CD14-positive monocyte (primary cell): Measurements from ENCODE around the gene TM9SF3. TPM values are rescaled to one million over a fixed set of nuclear protein-coding genes. Genes with fewer than 3 reads are reported as not detected.

Experiments
- DNase-seq, 3 donors: peaks; one replicate each; pipeline ENCODE4 v3.0.0-alpha.2; 2011 to 2022
- H2AFZ ChIP-seq: 2 replicates; pipeline ENCODE4 v1.6.0; 2012; ENCODE audit warnings: mild to moderate bottlenecking, low read depth, low read length, inconsistent platforms; ENCODE audit not compliant: insufficient read depth, poor library complexity, severe bottlenecking
- H3K27ac ChIP-seq, 2 donors: 1 replicate in 1 of 2; 2 replicates in 1 of 2; pipeline ENCODE4 v1.5.1; 2012 to 2013; ENCODE audit warnings: low read length in 2 of 2, control low read depth in 1 of 2, inconsistent platforms in 1 of 2, low read depth in 1 of 2, mild to moderate bottlenecking in 1 of 2
- H3K27me3 ChIP-seq, 2 donors: one replicate each; pipeline versions ENCODE4 v1.6.0 to v1.6.1; 2011 to 2013; ENCODE audit warnings: low read length in 2 of 2; ENCODE audit not compliant: control insufficient read depth in 2 of 2, insufficient read depth in 2 of 2
- H3K36me3 ChIP-seq, 2 donors: replicated peaks in 1 of 2; 1 replicate in 1 of 2; 2 replicates in 1 of 2; pipeline versions ENCODE4 v1.5.1 to v1.6.1; 2012 to 2013; ENCODE audit warnings: low read length in 2 of 2, control low read depth in 1 of 2, inconsistent platforms in 1 of 2, mild to moderate bottlenecking in 1 of 2; ENCODE audit not compliant: insufficient read depth in 2 of 2, control insufficient read depth in 1 of 2
- H3K4me1 ChIP-seq, 2 donors: 1 replicate in 1 of 2; 2 replicates in 1 of 2; pipeline versions ENCODE4 v1.5.1 to v1.6.1; 2012 to 2013; ENCODE audit warnings: low read length in 2 of 2, control low read depth in 1 of 2, inconsistent platforms in 1 of 2, mild to moderate bottlenecking in 1 of 2, moderate library complexity in 1 of 2; ENCODE audit not compliant: insufficient read depth in 2 of 2, control insufficient read depth in 1 of 2
- H3K4me2 ChIP-seq: replicated peaks from 2 replicates; pipeline ENCODE3; 2012; ENCODE audit warnings: low read length, moderate library complexity, mild to moderate bottlenecking; ENCODE audit not compliant: poor library complexity, severe bottlenecking; ENCODE audit errors: extremely low read depth
- H3K4me3 ChIP-seq, 3 experiments: fragments of 200-600 bp in 1 of 3; sonication (generic) in 1 of 3; replicated peaks in 1 of 3; 1 replicate in 2 of 3; 2 replicates in 1 of 3; pipeline ENCODE4 v1.5.1; 2011 to 2013; ENCODE audit warnings: low read length in 3 of 3, mild to moderate bottlenecking in 3 of 3, control low read depth in 2 of 3, low read depth in 2 of 3, inconsistent platforms in 1 of 3, moderate library complexity in 1 of 3
- H3K79me2 ChIP-seq: 2 replicates; pipeline ENCODE4 v1.6.0; 2012; ENCODE audit warnings: mild to moderate bottlenecking, control low read depth, inconsistent platforms, low read length, moderate library complexity; ENCODE audit not compliant: insufficient read depth
- H3K9ac ChIP-seq: 2 replicates; pipeline ENCODE4 v1.6.0; 2017; ENCODE audit warnings: low read length, mild to moderate bottlenecking; ENCODE audit not compliant: insufficient read depth, poor library complexity, severe bottlenecking
- H3K9me3 ChIP-seq, 2 donors: replicated peaks in 1 of 2; 1 replicate in 1 of 2; 2 replicates in 1 of 2; pipeline versions ENCODE4 v1.5.1 to v1.6.1; 2012 to 2013; ENCODE audit warnings: low read length in 2 of 2, control low read depth in 1 of 2; ENCODE audit not compliant: control insufficient read depth in 1 of 2, insufficient read depth in 1 of 2
- H4K20me1 ChIP-seq: 2 replicates; pipeline ENCODE4 v1.6.0; 2012; ENCODE audit warnings: mild to moderate bottlenecking, low read length, control low read depth, moderate library complexity; ENCODE audit not compliant: insufficient read depth
- H3K27ac Mint-ChIP-seq, 7 donors: one replicate each; pipeline ENCODE4 v1.8.0; 2020; ENCODE audit warnings: mild to moderate bottlenecking in 7 of 7, mixed read lengths in 7 of 7, moderate library complexity in 6 of 7, inconsistent platforms in 2 of 7
- H3K27me3 Mint-ChIP-seq, 3 donors: one replicate each; pipeline ENCODE4 v1.8.0; 2021 to 2022; ENCODE audit warnings: low read depth in 3 of 3, mild to moderate bottlenecking in 3 of 3, mixed read lengths in 3 of 3, moderate library complexity in 3 of 3, inconsistent platforms in 1 of 3
- H3K36me3 Mint-ChIP-seq, 2 donors: one replicate each; pipeline ENCODE4 v1.8.0; 2020; ENCODE audit warnings: mixed read lengths in 2 of 2, inconsistent platforms in 1 of 2, mild to moderate bottlenecking in 1 of 2
- H3K4me1 Mint-ChIP-seq: one replicate; pipeline ENCODE4 v1.8.0; 2020; ENCODE audit warnings: mild to moderate bottlenecking, mixed read lengths
- H3K4me3 Mint-ChIP-seq, 2 donors: one replicate each; pipeline ENCODE4 v1.8.0; 2020; ENCODE audit warnings: mild to moderate bottlenecking in 2 of 2, mixed read lengths in 2 of 2, moderate library complexity in 1 of 2
- H3K9me3 Mint-ChIP-seq, 7 donors: one replicate each; pipeline ENCODE4 v1.8.0; 2020 to 2022; ENCODE audit warnings: mixed read lengths in 7 of 7, mild to moderate bottlenecking in 6 of 7, moderate library complexity in 6 of 7, inconsistent platforms in 2 of 7
- CTCF ChIP-seq: fragments of 200-600 bp; IDR thresholded peaks from one replicate; pipeline ENCODE4 v1.8.0; 2022; ENCODE audit warnings: antibody characterized with exemption, mild to moderate bottlenecking
- WGBS: methylation state at CpG from one replicate; pipeline ENCODE4 v1.1.5; 2013; ENCODE audit warnings: missing lambda C conversion rate; ENCODE audit not compliant: insufficient coverage; 5-methylcytosine and 5-hydroxymethylcytosine counted together
- intact Hi-C, 2 donors: fragments of 100-400 bp; cut with micrococcal nuclease; formaldehyde crosslinking; loops; one replicate each; pipeline versions ENCODE4 v1.15.0 to v1.15.1; 2023
- polyA plus RNA-seq, 3 donors: library from polyadenylated mRNA; depleted of rRNA in 1 of 3; unstranded in 2 of 3; stranded (reverse) in 1 of 3; fragments of 300-500 nt in 2 of 3; fragments of >200 nt in 1 of 3; fragmentation: Illumina TruSeq in 2 of 3; gene quantifications; 1 replicate in 2 of 3; 2 replicates in 1 of 3; pipeline ENCODE4 v1.2.3, GENCODE V29; 2012 to 2021

Gene TM9SF3
- polyA plus RNA-seq, 3 donors, result 23.9 to 67.1 (median 59.9) TPM

GRCh38 chr10:96606946-96607345, 20.1 kb upstream of the TM9SF3 start:
- H3K9me3 ChIP-seq, result no peaks in the 10 kb centered on the region
- intact Hi-C loops, result no loop called here
- H4K20me1 ChIP-seq, result peaks cover 91% of the 10 kb centered on the region
- peaks cover 79 to 92% of the 10 kb centered on the region in 2 donors for H3K36me3 Mint-ChIP-seq
- H2AFZ ChIP-seq, result no peak overlapping the region
- H3K27me3 ChIP-seq, result no peaks in the 10 kb centered on the region
- H3K36me3 ChIP-seq, result peaks cover 96 to 100% of the 10 kb centered on the region in 2 donors
- no peak overlapping the region for H3K4me3 ChIP-seq
- H3K27ac ChIP-seq, result peak overlapping the region in 1 of 2 donors; percentile 8
- peaks cover 0 to 3% (median 2%) of the 10 kb centered on the region in 3 donors for H3K27me3 Mint-ChIP-seq
- no peak for TF ChIP-seq CTCF
- H3K27ac Mint-ChIP-seq, result no peak overlapping the region
- no peak overlapping the region for H3K9ac ChIP-seq
- H3K4me1 ChIP-seq, result no peaks in the 10 kb centered on the region
- H3K9me3 Mint-ChIP-seq, result peaks cover 0 to 1% (median 0%) of the 10 kb centered on the region in 7 donors
- no CpG with 5 or more reads among the region's 1 CpG for WGBS
- DNase-seq, result no peak
- peaks cover 1% of the 10 kb centered on the region for H3K4me1 Mint-ChIP-seq
- no peak overlapping the region for H3K4me2 ChIP-seq
- H3K79me2 ChIP-seq, result no peaks in the 10 kb centered on the region
- H3K4me3 Mint-ChIP-seq, result no peak overlapping the region

GRCh38 chr10:96606216-96606615, 19.4 kb upstream of the TM9SF3 start:
- peaks cover 1% of the 10 kb centered on the region for H3K4me1 Mint-ChIP-seq
- H3K27me3 Mint-ChIP-seq, result peaks cover 0 to 3% (median 2%) of the 10 kb centered on the region in 3 donors
- Histone ChIP-seq H3K4me3 (no peak overlapping the region), H3K27me3 (no peaks in the 10 kb centered on the region), H3K4me1 (no peaks in the 10 kb centered on the region), H3K27ac (no peak overlapping the region), H4K20me1 (peaks cover 89% of the 10 kb centered on the region), H2AFZ (no peak overlapping the region), H3K4me2 (no peak overlapping the region), H3K9me3 (no peaks in the 10 kb centered on the region), H3K79me2 (no peaks in the 10 kb centered on the region), H3K9ac (no peak overlapping the region), H3K36me3 (peaks cover 98 to 100% of the 10 kb centered on the region in 2 donors)
- WGBS, result 93% methylated on average over 4 of the region's 4 CpGs
- peaks cover 0 to 2% (median 0%) of the 10 kb centered on the region in 7 donors for H3K9me3 Mint-ChIP-seq
- DNase-seq, result no peak
- intact Hi-C loops, result no loop called here
- H3K27ac Mint-ChIP-seq, result peak overlapping the region in 4 of 7 donors; percentile 55 to 73 (median 64)
- H3K4me3 Mint-ChIP-seq, result no peak overlapping the region
- TF ChIP-seq CTCF, result no peak
- H3K36me3 Mint-ChIP-seq, result peaks cover 71 to 91% of the 10 kb centered on the region in 2 donors
